T-cell (primary cell): ENCODE measurements around the gene NR5A1. TPM values are rescaled to one million over a fixed set of nuclear protein-coding genes. Genes with fewer than 3 reads are reported as not detected.

Experiments
- ATAC-seq, 4 experiments: fragments of 200-7000 bp in 3 of 4; fragments of 150-1000 bp in 1 of 4; cut with Tn5 transposase; replicated peaks in 1 of 4; 1 replicate in 3 of 4; 2 replicates in 1 of 4; pipeline ENCODE4 v1.10.0; 2021; ENCODE audit warnings: moderate library complexity in 3 of 4, mild to moderate bottlenecking in 2 of 4, moderate number of reproducible peaks in 1 of 4
- CTCF ChIA-PET, 2 donors: fragments of 300-600 bp; sonication (Branson Sonifier 250); formaldehyde crosslinking; loops; one replicate each; lab custom pipeline; 2022; ENCODE audit warnings: antibody characterized with exemption in 2 of 2; lab: Charles Lee
- POLR2A ChIA-PET, 2 donors: fragments of 300-600 bp; sonication (Branson Sonifier 250); formaldehyde crosslinking; loops; one replicate each; lab custom pipeline; 2022; ENCODE audit warnings: antibody characterized with exemption in 2 of 2; lab: Charles Lee
- DNase-seq, 35 experiments: peaks; one replicate each; pipeline versions ENCODE4 v3.0.0 to v3.0.0-alpha.2; 2013 to 2023
- H3K27ac ChIP-seq: one replicate; pipeline ENCODE4 v1.5.1; 2013; ENCODE audit warnings: low read length
- H3K27me3 ChIP-seq, 2 experiments: replicated peaks in 1 of 2; 1 replicate in 1 of 2; 2 replicates in 1 of 2; pipeline versions ENCODE4 v1.6.1 to v1.7.0; 2013; ENCODE audit warnings: low read length in 1 of 2, mixed read lengths in 1 of 2; ENCODE audit not compliant: control insufficient read depth in 2 of 2, insufficient read depth in 2 of 2; ENCODE audit errors: extremely low read depth in 1 of 2
- H3K36me3 ChIP-seq, 2 donors: 1 replicate in 1 of 2; 2 replicates in 1 of 2; pipeline versions ENCODE4 v1.6.1 to v1.7.0; 2013; ENCODE audit warnings: low read length in 1 of 2; ENCODE audit not compliant: control insufficient read depth in 2 of 2, insufficient read depth in 1 of 2; ENCODE audit errors: extremely low read depth in 1 of 2
- H3K4me1 ChIP-seq, 2 experiments: 1 replicate in 1 of 2; 2 replicates in 1 of 2; pipeline versions ENCODE4 v1.6.1 to v1.7.0; 2013; ENCODE audit warnings: low read length in 2 of 2, mixed read lengths in 1 of 2; ENCODE audit not compliant: insufficient read depth in 2 of 2, control insufficient read depth in 1 of 2; ENCODE audit errors: extremely low read depth in 1 of 2
- H3K4me3 ChIP-seq, 2 donors: 1 replicate in 1 of 2; 2 replicates in 1 of 2; pipeline versions ENCODE4 v1.5.1 to v1.7.0; 2013; ENCODE audit warnings: mild to moderate bottlenecking in 2 of 2, low read length in 1 of 2, moderate library complexity in 1 of 2; ENCODE audit not compliant: control insufficient read depth in 1 of 2; ENCODE audit errors: extremely low read depth in 1 of 2
- H3K9me3 ChIP-seq: 2 replicates; pipeline ENCODE4 v1.7.0; 2013
- H3K27ac Mint-ChIP-seq, 2 donors: one replicate each; pipeline ENCODE4 v1.8.0; 2020 to 2021; ENCODE audit warnings: mild to moderate bottlenecking in 2 of 2, mixed read lengths in 2 of 2
- H3K27me3 Mint-ChIP-seq, 2 donors: one replicate each; pipeline ENCODE4 v1.8.0; 2021 to 2022; ENCODE audit warnings: mixed read lengths in 2 of 2
- H3K36me3 Mint-ChIP-seq: one replicate; pipeline ENCODE4 v1.8.0; 2021; ENCODE audit warnings: mixed read lengths
- H3K4me1 Mint-ChIP-seq, 3 donors: one replicate each; pipeline ENCODE4 v1.8.0; 2020 to 2022; ENCODE audit warnings: mixed read lengths in 3 of 3, mild to moderate bottlenecking in 1 of 3
- H3K4me3 Mint-ChIP-seq, 3 donors: one replicate each; pipeline ENCODE4 v1.8.0; 2020 to 2022; ENCODE audit warnings: mild to moderate bottlenecking in 3 of 3, mixed read lengths in 3 of 3, moderate library complexity in 3 of 3
- H3K9me3 Mint-ChIP-seq, 3 donors: one replicate each; pipeline ENCODE4 v1.8.0; 2020 to 2022; ENCODE audit warnings: mixed read lengths in 3 of 3
- WGBS: methylation state at CpG from one replicate; pipeline ENCODE4 v1.1.5; 2013; ENCODE audit warnings: missing lambda C conversion rate; ENCODE audit not compliant: insufficient coverage; 5-methylcytosine and 5-hydroxymethylcytosine counted together
- total RNA-seq, 35 experiments: library from RNA in 6 of 35; stranded (reverse) in 6 of 35; fragments of 120-200 nt in 1 of 35; gene quantifications; one replicate each; pipeline versions ENCODE4 v1.2.1 to v1.2.4 and lab custom pipeline; 2013 to 2026

NR5A1 gene
- total RNA-seq, 5 donors from 2014 or later (not counting 1 experiment from before 2014, with no cell fraction given), result 0.19 to 0.30 (median 0.29) TPM; not detected in 2

DNA sequence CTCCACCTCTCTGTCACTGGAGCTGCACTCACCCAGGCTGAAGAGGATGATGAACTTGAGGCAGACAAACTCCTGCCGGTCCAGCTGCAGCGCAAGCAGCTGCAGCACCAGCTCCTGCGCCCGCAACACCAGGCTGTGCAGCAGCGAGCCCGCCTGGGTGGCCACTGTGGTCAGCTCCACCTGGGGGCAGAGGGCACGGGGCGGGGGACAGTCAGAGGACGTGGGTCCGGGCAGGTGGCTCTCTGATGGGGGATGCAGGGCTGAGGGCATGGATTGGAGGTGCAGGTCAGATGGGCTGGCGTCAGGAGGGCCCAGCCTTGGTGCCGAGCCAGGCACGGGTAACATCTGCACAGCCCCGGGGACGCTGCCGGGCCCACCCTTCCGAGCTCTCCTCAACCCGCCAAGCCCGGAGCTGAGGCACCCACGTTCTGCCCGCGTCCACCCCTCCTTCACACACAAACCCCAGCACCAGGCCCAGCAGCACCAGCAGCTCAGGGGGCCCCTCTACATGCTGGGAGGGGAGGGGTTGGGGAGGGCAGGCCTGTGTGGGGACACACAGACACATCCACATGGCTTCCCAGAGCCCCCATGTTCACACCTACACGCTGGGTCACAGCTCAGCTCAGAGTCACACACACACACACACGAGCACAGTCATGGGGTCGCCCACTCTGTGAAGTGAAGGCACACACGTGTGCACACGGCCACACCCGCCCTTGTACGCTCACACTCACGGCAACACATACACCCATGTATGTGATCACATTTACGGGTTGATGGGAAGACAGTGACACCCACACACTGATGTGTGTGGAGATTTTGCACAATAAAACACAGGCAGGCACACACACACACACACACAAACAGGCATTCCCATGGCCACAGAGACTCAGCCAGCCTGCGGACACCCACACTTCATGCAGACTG lies 15.9 kb downstream of the NR5A1 start:
- H3K4me3 Mint-ChIP-seq, result no peak overlapping the region
- H3K4me1 Mint-ChIP-seq, result peaks cover 10 to 17% (median 11%) of the 10 kb centered on the region in 3 donors
- no peak overlapping the region for H3K27ac Mint-ChIP-seq
- Histone ChIP-seq H3K27ac (no peak overlapping the region), H3K27me3 (peaks cover 0 to 20% of the 10 kb centered on the region in 2 experiments), H3K9me3 (no peaks in the 10 kb centered on the region), H3K4me3 (no peak overlapping the region), H3K4me1 (peaks cover 5 to 13% of the 10 kb centered on the region in 2 experiments), H3K36me3 (no peaks in the 10 kb centered on the region)
- ChIA-PET CTCF (no interaction called here), POLR2A (interaction anchor here in 1 of 2 donors (0.7 kb wide), 1 partner anchor 94 kb away, joined by 4 read pairs; no protein-coding TSS in a partner anchor)
- 75% methylated on average over 17 of the region's 32 CpGs for WGBS
- ATAC-seq (no peak), DNase-seq (no peak)
- H3K36me3 Mint-ChIP-seq, result no peaks in the 10 kb centered on the region
- peaks cover 5 to 9% of the 10 kb centered on the region in 2 donors for H3K27me3 Mint-ChIP-seq
- no peaks in the 10 kb centered on the region for H3K9me3 Mint-ChIP-seq

DNA sequence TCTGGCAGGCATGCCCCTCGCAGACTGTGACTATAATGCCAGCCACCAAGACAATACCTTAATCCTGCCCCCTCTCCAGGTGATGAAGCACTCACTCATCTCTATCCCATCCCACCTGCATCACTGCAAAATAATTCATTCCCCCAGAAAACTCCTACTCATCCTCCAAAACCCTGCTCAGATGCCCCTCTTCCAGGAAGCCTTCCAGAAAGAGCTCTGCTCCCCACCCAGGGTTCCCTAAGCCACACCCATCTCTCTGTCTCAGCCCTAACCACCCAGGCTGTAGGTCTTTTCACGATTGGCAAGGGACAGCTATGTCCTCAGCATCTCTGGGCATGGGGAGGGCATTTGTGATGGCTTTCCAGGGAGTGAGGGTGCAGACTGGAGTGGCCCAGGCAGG lies 17.2 kb downstream of the NR5A1 start:
- Mint-ChIP-seq H3K4me3 (no peak overlapping the region), H3K27ac (no peak overlapping the region), H3K4me1 (peaks cover 0 to 5% (median 0%) of the 10 kb centered on the region in 3 donors), H3K27me3 (peaks cover 5 to 6% of the 10 kb centered on the region in 2 donors), H3K9me3 (no peaks in the 10 kb centered on the region), H3K36me3 (no peaks in the 10 kb centered on the region)
- H3K36me3 ChIP-seq, result no peaks in the 10 kb centered on the region
- no peaks in the 10 kb centered on the region for H3K4me1 ChIP-seq
- POLR2A ChIA-PET, result no interaction called here
- H3K9me3 ChIP-seq, result no peaks in the 10 kb centered on the region
- no peak overlapping the region for H3K27ac ChIP-seq
- WGBS, result 76% methylated on average over 1 of the region's 2 CpGs
- H3K27me3 ChIP-seq, result peaks cover 0 to 27% of the 10 kb centered on the region in 2 experiments
- no peak for ATAC-seq
- DNase-seq, result no peak
- CTCF ChIA-PET, result no interaction called here
- no peak overlapping the region for H3K4me3 ChIP-seq

DNA sequence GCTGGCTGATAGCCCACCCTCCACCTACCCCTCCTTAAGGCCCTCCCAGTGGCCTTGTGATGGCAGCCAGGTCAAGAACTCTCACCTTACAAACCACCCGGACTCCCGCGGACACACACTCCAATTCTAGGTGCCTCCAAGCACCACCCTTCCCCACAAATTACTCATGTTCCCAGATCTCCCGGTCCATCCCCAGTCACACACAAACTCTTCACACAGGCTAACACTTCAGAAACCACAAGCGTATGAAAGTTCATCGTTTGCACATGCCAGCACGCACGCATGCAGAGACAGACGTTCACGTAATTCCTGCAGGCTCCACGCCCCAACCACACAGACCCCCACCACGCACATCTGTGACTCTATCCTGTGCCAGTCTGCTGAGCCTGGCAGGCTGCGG lies 18.0 kb downstream of the NR5A1 start:
- Mint-ChIP-seq H3K9me3 (no peaks in the 10 kb centered on the region), H3K36me3 (no peaks in the 10 kb centered on the region), H3K27me3 (peaks cover 5 to 6% of the 10 kb centered on the region in 2 donors), H3K4me3 (no peak overlapping the region), H3K27ac (no peak overlapping the region), H3K4me1 (peaks cover 0 to under 1% (median 0%) of the 10 kb centered on the region in 3 donors)
- ATAC-seq (no peak), DNase-seq (no peak)
- Histone ChIP-seq H3K27ac (no peak overlapping the region), H3K4me1 (no peaks in the 10 kb centered on the region), H3K27me3 (peaks cover 0 to 27% of the 10 kb centered on the region in 2 experiments), H3K4me3 (no peak overlapping the region), H3K9me3 (no peaks in the 10 kb centered on the region), H3K36me3 (no peaks in the 10 kb centered on the region)
- POLR2A ChIA-PET, result no interaction called here
- CTCF ChIA-PET, result no interaction called here
- WGBS, result 77% methylated on average over 10 of the region's 13 CpGs

DNA sequence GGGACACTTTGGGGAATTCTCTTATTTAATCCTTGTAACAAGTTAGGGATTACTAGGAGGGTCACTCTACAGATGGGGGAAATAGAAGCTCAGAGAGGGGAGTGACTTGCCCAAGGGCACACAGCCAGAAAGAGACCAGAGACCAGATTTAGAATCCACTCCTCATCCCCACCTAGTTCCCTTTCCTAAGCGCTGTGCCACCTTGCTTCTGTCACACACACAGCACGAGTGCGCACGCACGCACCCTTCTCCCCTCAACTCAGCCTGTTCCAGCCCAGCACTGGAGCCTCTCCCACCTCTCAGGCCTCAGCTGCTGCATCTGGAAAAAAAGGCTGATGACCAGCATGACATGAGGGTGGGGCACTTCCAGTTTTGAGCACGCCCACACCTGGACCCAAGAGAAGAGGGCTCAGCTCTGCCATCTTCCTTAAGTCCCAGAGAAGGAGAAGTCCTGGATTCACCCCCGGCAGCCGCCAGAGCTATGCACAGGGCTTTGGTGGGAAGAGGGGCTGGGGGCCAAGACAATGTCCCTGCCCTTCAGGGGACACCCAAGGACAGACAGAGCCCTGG lies 18.5 kb downstream of the NR5A1 start:
- ChIA-PET CTCF (no interaction called here), POLR2A (no interaction called here)
- Mint-ChIP-seq H3K27ac (no peak overlapping the region), H3K27me3 (peaks cover 5 to 6% of the 10 kb centered on the region in 2 donors), H3K4me1 (no peaks in the 10 kb centered on the region), H3K9me3 (no peaks in the 10 kb centered on the region), H3K36me3 (no peaks in the 10 kb centered on the region), H3K4me3 (no peak overlapping the region)
- peaks cover 0 to 27% of the 10 kb centered on the region in 2 experiments for H3K27me3 ChIP-seq
- no peak overlapping the region for H3K27ac ChIP-seq
- ATAC-seq, result no peak
- no peaks in the 10 kb centered on the region for H3K36me3 ChIP-seq
- no peaks in the 10 kb centered on the region for H3K4me1 ChIP-seq
- H3K9me3 ChIP-seq, result no peaks in the 10 kb centered on the region
- no peak overlapping the region for H3K4me3 ChIP-seq
- DNase-seq, result no peak
- 86% methylated on average over 8 of the region's 8 CpGs for WGBS

DNA sequence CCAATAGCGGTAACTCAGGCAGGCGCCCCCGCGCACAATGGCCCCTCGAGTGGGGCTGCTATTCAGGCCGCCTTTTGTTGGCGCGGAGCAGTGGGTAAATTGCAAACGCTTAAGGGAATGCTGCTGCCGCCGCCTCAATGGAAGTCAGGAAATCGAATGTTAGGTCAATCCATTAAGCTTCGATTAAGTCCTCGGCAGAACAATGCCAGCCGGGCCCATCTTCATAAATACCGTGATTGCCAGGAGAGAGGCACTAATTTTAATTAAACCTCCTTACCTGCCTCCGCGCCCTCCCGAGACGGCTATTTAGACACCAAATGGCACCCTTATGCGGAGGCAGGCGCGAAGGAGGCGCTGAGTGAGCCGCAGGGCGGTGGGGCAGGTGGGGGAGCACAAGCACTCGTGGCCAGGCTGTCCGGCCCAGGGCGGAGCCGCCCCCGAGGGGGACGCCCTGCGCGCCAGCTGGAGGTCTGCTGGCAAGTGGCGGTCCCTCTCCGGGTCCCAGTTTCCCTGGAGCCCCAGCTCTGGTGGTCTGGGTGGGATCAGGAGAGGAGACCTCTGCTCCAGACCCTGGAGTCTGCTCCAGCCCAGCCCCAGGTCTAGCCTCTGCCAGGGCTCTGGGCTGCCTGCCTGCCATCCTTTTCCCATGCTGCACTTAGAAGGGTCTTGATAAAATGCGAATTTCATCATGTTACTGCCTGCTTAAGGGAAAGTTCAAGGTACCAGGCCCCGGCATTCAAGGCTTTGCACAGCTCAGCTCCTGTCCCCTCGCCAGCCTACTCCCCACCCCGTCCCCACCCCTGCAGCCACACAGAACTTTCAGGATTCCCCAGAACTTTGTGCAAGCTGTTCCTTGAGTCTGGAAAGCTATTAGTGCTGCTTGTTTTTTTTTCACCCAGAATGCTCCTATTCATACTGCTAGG lies 19.7 kb downstream of the NR5A1 start:
- ChIA-PET CTCF (no interaction called here), POLR2A (no interaction called here)
- no peaks in the 10 kb centered on the region for H3K9me3 Mint-ChIP-seq
- 82% methylated on average over 25 of the region's 40 CpGs for WGBS
- DNase-seq, result no peak
- no peaks in the 10 kb centered on the region for H3K4me1 Mint-ChIP-seq
- H3K27me3 Mint-ChIP-seq, result peaks cover 5 to 6% of the 10 kb centered on the region in 2 donors
- Histone ChIP-seq H3K4me1 (no peaks in the 10 kb centered on the region), H3K9me3 (no peaks in the 10 kb centered on the region), H3K27ac (no peak overlapping the region), H3K4me3 (no peak overlapping the region), H3K27me3 (peaks cover 0 to 24% of the 10 kb centered on the region in 2 experiments), H3K36me3 (no peaks in the 10 kb centered on the region)
- H3K4me3 Mint-ChIP-seq, result no peak overlapping the region
- no peak for ATAC-seq
- no peak overlapping the region for H3K27ac Mint-ChIP-seq
- H3K36me3 Mint-ChIP-seq, result no peaks in the 10 kb centered on the region

DNA sequence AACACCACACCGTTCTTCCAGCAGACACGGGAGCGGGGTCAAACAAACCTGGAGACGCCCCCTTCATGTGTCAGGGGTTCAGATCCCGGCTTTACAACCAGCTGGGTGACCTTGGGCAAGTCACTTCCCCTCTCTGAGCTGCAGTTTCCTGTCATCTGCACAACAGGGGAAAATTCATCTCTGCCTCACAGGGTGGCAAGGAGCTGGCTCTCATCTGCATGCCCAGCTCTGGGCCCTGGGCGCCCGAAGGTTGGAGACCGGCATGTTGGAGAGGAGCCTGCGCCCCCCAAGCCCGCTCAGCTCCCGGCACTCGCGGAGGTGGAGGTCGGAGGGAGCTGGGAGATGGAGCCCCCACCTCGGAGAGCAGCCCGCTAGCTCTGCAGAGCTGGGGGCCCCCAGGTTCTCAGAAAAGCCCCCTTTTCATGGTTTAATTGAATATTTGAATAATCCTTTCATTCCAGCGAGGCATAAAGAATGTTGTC lies 20.4 kb downstream of the NR5A1 start:
- Histone ChIP-seq H3K36me3 (no peaks in the 10 kb centered on the region), H3K9me3 (no peaks in the 10 kb centered on the region), H3K4me1 (no peaks in the 10 kb centered on the region), H3K27ac (no peak overlapping the region), H3K4me3 (no peak overlapping the region), H3K27me3 (peaks cover 0 to 23% of the 10 kb centered on the region in 2 experiments)
- Mint-ChIP-seq H3K4me3 (no peak overlapping the region), H3K9me3 (no peaks in the 10 kb centered on the region), H3K27ac (no peak overlapping the region), H3K36me3 (no peaks in the 10 kb centered on the region), H3K27me3 (peaks cover 5 to 6% of the 10 kb centered on the region in 2 donors), H3K4me1 (no peaks in the 10 kb centered on the region)
- ATAC-seq (no peak), DNase-seq (no peak)
- WGBS, result 71% methylated on average over 10 of the region's 17 CpGs
- ChIA-PET POLR2A (no interaction called here), CTCF (no interaction called here)
